ENCODE measurements around the gene ARMS2.

ARMS2 gene

DNA sequence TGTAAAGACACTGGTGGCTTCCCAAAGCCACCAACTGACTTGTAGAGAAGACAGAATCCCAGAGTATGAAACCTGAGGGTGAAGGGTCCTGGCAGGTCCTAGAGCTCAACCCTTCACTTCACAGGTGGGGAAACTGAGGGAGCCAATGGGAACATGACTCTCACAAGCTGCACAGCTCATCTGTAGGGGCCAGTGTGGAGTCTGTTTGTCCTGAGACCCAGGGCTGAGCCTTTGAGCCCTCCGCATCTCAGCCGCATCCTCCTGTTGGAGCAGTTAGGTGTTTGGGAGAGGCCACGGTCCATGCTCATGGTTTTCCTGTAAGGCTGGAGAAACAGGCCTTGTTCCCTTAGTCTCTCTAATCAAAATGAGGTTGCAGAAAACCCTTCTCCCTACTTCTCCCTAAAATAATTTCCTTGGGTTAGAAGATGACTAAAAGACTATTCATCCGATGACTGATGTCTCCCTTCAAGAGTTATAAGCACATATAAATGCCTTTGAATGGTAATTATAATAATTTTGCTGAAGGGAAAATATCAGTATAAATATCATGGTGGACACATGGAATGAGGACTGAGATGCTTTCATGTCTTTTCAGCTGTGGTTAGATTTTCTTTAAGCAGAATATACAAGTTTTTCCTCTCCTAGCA, 17.2 kb downstream of the ARMS2 start:
- no peak for ATAC-seq
- TF ChIP-seq, protein P1, sequence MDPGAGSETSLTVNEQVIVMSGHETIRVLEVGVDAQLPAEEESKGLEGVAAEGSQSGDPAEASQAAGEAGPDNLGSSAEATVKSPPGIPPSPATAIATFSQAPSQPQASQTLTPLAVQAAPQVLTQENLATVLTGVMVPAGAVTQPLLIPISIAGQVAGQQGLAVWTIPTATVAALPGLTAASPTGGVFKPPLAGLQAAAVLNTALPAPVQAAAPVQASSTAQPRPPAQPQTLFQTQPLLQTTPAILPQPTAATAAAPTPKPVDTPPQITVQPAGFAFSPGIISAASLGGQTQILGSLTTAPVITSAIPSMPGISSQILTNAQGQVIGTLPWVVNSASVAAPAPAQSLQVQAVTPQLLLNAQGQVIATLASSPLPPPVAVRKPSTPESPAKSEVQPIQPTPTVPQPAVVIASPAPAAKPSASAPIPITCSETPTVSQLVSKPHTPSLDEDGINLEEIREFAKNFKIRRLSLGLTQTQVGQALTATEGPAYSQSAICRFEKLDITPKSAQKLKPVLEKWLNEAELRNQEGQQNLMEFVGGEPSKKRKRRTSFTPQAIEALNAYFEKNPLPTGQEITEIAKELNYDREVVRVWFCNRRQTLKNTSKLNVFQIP (CRISPR knock-in tag; IDR thresholded peaks at IDR 0.05; ENCODE audit: borderline replicate concordance, low read depth), result no peak
- no peak for TF ChIP-seq CSDC2 (CRISPR knock-in tag; IDR thresholded peaks at IDR 0.05)
- TF ChIP-seq ZC3H10 (CRISPR knock-in tag; IDR thresholded peaks at IDR 0.05), result no peak
- TF ChIP-seq RARB (CRISPR knock-in tag; IDR thresholded peaks at IDR 0.05), result no peak
- TF ChIP-seq, protein P2, sequence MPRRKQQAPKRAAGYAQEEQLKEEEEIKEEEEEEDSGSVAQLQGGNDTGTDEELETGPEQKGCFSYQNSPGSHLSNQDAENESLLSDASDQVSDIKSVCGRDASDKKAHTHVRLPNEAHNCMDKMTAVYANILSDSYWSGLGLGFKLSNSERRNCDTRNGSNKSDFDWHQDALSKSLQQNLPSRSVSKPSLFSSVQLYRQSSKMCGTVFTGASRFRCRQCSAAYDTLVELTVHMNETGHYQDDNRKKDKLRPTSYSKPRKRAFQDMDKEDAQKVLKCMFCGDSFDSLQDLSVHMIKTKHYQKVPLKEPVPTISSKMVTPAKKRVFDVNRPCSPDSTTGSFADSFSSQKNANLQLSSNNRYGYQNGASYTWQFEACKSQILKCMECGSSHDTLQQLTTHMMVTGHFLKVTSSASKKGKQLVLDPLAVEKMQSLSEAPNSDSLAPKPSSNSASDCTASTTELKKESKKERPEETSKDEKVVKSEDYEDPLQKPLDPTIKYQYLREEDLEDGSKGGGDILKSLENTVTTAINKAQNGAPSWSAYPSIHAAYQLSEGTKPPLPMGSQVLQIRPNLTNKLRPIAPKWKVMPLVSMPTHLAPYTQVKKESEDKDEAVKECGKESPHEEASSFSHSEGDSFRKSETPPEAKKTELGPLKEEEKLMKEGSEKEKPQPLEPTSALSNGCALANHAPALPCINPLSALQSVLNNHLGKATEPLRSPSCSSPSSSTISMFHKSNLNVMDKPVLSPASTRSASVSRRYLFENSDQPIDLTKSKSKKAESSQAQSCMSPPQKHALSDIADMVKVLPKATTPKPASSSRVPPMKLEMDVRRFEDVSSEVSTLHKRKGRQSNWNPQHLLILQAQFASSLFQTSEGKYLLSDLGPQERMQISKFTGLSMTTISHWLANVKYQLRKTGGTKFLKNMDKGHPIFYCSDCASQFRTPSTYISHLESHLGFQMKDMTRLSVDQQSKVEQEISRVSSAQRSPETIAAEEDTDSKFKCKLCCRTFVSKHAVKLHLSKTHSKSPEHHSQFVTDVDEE (CRISPR knock-in tag; IDR thresholded peaks at IDR 0.05), result no peak
- TF ChIP-seq, protein P3, sequence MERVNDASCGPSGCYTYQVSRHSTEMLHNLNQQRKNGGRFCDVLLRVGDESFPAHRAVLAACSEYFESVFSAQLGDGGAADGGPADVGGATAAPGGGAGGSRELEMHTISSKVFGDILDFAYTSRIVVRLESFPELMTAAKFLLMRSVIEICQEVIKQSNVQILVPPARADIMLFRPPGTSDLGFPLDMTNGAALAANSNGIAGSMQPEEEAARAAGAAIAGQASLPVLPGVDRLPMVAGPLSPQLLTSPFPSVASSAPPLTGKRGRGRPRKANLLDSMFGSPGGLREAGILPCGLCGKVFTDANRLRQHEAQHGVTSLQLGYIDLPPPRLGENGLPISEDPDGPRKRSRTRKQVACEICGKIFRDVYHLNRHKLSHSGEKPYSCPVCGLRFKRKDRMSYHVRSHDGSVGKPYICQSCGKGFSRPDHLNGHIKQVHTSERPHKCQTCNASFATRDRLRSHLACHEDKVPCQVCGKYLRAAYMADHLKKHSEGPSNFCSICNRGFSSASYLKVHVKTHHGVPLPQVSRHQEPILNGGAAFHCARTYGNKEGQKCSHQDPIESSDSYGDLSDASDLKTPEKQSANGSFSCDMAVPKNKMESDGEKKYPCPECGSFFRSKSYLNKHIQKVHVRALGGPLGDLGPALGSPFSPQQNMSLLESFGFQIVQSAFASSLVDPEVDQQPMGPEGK (CRISPR knock-in tag; IDR thresholded peaks at IDR 0.05; ENCODE audit: borderline replicate concordance), result no peak
- TF ChIP-seq ZNF70 (CRISPR knock-in tag; IDR thresholded peaks at IDR 0.05), result no peak
- TF ChIP-seq ISL1 (CRISPR knock-in tag; IDR thresholded peaks at IDR 0.05), result no peak
- no peak for TF ChIP-seq GLIS3 (CRISPR knock-in tag; IDR thresholded peaks at IDR 0.05)
- no peak for TF ChIP-seq TCF4 (CRISPR knock-in tag; IDR thresholded peaks at IDR 0.05; ENCODE audit: borderline replicate concordance)
- TF ChIP-seq TOX (CRISPR knock-in tag; IDR thresholded peaks at IDR 0.05; ENCODE audit: borderline replicate concordance), result no peak
- TF ChIP-seq ESRRG (CRISPR knock-in tag; IDR thresholded peaks at IDR 0.05), result no peak
- no peak for TF ChIP-seq BACH2 (CRISPR knock-in tag; IDR thresholded peaks at IDR 0.05; ENCODE audit: borderline replicate concordance)
- TF ChIP-seq, protein P4, sequence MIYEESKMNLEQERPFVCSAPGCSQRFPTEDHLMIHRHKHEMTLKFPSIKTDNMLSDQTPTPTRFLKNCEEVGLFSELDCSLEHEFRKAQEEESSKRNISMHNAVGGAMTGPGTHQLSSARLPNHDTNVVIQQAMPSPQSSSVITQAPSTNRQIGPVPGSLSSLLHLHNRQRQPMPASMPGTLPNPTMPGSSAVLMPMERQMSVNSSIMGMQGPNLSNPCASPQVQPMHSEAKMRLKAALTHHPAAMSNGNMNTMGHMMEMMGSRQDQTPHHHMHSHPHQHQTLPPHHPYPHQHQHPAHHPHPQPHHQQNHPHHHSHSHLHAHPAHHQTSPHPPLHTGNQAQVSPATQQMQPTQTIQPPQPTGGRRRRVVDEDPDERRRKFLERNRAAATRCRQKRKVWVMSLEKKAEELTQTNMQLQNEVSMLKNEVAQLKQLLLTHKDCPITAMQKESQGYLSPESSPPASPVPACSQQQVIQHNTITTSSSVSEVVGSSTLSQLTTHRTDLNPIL (CRISPR knock-in tag; IDR thresholded peaks at IDR 0.05; ENCODE audit: low read depth), result no peak
- TF ChIP-seq PPARA (CRISPR knock-in tag; IDR thresholded peaks at IDR 0.05; ENCODE audit: borderline replicate concordance), result no peak
- no peak for TF ChIP-seq ZFP3 (CRISPR knock-in tag; IDR thresholded peaks at IDR 0.05)
- TF ChIP-seq, protein P5, sequence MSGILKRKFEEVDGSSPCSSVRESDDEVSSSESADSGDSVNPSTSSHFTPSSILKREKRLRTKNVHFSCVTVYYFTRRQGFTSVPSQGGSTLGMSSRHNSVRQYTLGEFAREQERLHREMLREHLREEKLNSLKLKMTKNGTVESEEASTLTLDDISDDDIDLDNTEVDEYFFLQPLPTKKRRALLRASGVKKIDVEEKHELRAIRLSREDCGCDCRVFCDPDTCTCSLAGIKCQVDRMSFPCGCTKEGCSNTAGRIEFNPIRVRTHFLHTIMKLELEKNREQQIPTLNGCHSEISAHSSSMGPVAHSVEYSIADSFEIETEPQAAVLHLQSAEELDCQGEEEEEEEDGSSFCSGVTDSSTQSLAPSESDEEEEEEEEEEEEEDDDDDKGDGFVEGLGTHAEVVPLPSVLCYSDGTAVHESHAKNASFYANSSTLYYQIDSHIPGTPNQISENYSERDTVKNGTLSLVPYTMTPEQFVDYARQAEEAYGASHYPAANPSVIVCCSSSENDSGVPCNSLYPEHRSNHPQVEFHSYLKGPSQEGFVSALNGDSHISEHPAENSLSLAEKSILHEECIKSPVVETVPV (CRISPR knock-in tag; IDR thresholded peaks at IDR 0.05), result no peak

DNA sequence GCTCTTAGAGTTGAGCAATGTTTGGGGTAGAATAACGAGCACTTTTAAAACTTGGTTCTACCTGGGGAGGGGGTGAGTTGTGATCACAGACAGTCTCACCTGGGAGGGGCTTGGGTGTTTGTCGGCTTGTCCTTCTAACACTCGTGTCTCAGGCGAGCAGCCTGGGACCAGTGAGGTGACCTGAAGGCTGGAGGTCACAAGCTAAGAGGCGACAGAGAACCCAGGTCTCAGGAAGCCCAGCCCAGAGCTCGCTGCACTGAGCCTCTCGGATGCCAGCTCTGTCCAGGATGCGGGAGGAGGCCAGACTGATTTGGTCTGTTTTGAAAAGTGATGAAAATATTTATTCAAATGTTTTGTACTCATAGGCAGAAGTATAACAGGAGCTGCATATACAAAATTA, 18.7 kb downstream of the ARMS2 start:
- no peak for ATAC-seq
- TF ChIP-seq ARNTL (CRISPR knock-in tag; IDR thresholded peaks at IDR 0.05; ENCODE audit: borderline replicate concordance, low read depth) (no peak), ZFP30 (CRISPR knock-in tag; IDR thresholded peaks at IDR 0.05) (no peak), OSR1 (CRISPR knock-in tag; IDR thresholded peaks at IDR 0.05) (no peak), ZNF565 (CRISPR knock-in tag; conservative IDR thresholded peaks at IDR 0.05; ENCODE audit: low read depth) (no peak), RARB (CRISPR knock-in tag; IDR thresholded peaks at IDR 0.05) (no peak), TOX (CRISPR knock-in tag; IDR thresholded peaks at IDR 0.05; ENCODE audit: borderline replicate concordance) (no peak)
- TF ChIP-seq, protein P3 (CRISPR knock-in tag; IDR thresholded peaks at IDR 0.05; ENCODE audit: borderline replicate concordance), result no peak
